Bronchial epithelial cell (primary cell): ENCODE data around the gene KCNAB3. TPM values are rescaled to one million over a fixed set of nuclear protein-coding genes. Genes with fewer than 3 reads are reported as not detected.

Experiments used
- DNase-seq: peaks from one replicate; pipeline ENCODE4 v3.0.0-alpha.2; 2010; ENCODE audit warnings: low read depth
- FAIRE-seq: peaks from 2 replicates; lab custom pipeline; 2011; peaks lifted over from hg19 to GRCh38; lab: Jason Lieb, UNC
- H3K27me3 ChIP-seq: 2 replicates; pipeline ENCODE4 v1.5.1; 2011; ENCODE audit warnings: low read length; ENCODE audit not compliant: control insufficient read depth, insufficient read depth
- H3K36me3 ChIP-seq: 2 replicates; pipeline ENCODE4 v1.5.1; 2011; ENCODE audit warnings: low read length; ENCODE audit not compliant: control insufficient read depth, insufficient read depth
- H3K4me3 ChIP-seq: 2 replicates; pipeline ENCODE4 v1.5.1; 2011; ENCODE audit warnings: mild to moderate bottlenecking, low read depth, low read length, control low read depth
- total RNA-seq: library from RNA; depleted of rRNA; stranded (reverse); fragments of >200 nt; gene quantifications from 2 replicates; pipeline ENCODE4 v1.2.1, GENCODE V29; 2014
- TF ChIP-seq, protein P1 (sequence below): IDR thresholded peaks from 2 replicates; pipeline ENCODE4 v1.5.1; 2011; ENCODE audit warnings: mild to moderate bottlenecking, moderate library complexity, low read length, control low read depth, inconsistent platforms; ENCODE audit not compliant: insufficient read depth, severe bottlenecking

The KCNAB3 gene
- total RNA-seq, 1 donor from 2014 or later = 0.79 TPM

- TF ChIP-seq, protein P1, sequence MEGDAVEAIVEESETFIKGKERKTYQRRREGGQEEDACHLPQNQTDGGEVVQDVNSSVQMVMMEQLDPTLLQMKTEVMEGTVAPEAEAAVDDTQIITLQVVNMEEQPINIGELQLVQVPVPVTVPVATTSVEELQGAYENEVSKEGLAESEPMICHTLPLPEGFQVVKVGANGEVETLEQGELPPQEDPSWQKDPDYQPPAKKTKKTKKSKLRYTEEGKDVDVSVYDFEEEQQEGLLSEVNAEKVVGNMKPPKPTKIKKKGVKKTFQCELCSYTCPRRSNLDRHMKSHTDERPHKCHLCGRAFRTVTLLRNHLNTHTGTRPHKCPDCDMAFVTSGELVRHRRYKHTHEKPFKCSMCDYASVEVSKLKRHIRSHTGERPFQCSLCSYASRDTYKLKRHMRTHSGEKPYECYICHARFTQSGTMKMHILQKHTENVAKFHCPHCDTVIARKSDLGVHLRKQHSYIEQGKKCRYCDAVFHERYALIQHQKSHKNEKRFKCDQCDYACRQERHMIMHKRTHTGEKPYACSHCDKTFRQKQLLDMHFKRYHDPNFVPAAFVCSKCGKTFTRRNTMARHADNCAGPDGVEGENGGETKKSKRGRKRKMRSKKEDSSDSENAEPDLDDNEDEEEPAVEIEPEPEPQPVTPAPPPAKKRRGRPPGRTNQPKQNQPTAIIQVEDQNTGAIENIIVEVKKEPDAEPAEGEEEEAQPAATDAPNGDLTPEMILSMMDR = no peak
- H3K27me3 ChIP-seq = no peaks in the 10 kb centered on the region
- DNase-seq (no peak), FAIRE-seq (no peak)
- peak overlapping the region; percentile 57 for H3K4me3 ChIP-seq
- H3K36me3 ChIP-seq = no peaks in the 10 kb centered on the region
These were observed 13.3 kb downstream of the KCNAB3 start for GRCh38 chr17:7916385-7916682.

DNA sequence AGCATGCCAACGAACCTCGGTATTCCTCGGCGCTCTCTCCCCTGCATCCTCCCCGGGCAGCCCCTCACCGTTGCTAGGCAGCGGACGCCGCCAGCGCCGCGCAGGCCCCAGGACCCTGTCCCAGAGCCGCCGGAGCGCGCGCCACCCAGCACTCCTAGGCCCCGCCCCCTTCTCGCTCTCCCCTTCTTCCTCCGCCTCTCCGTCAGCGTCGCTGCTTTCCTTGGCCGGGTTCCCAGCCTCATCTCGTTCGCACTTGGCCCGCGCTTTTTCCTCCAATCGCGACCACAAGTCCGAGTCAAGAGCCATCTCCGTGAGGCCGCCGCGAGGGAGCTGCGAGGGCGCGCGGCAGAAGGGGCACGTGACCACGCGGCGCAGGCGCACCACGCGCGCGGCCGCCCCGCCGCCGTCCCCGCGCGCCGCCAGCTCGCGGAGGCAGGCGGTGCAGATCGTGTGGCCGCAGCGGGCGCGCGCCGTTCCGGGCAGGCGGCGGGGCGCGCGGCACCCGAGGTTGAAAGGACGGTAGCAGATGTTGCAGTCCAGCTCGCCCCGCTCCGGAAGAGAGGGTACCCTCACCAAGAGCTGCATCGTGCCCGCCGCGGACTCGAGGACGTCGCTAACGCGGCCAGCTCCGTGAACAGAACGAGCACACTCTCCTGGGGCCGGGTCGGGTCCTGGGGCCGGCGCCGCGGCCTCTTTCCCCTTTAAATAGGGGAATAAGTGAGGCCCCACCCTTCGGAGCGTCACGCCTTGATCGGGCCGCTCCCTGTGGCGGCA is 13.9 kb downstream of the KCNAB3 start, which contains the start of gene RNF227:
RNF227 (minus strand) TSS at position 679 of the 774 bp plus-strand sequence; CDS start at position 585, 94 bp downstream.
- Histone ChIP-seq H3K27me3 (no peaks in the 10 kb centered on the region), H3K4me3 (peak within 1 kb of the TSS; percentile 57), H3K36me3 (peaks cover 2% of the 10 kb centered on the region)
- TF ChIP-seq, protein P1 = no peak
- peak; percentile 82 for DNase-seq
- no peak for FAIRE-seq

GRCh38 chr17:7915179-7915610 is 14.5 kb downstream of the KCNAB3 start:
- peak overlapping the region; percentile 57 for H3K4me3 ChIP-seq
- TF ChIP-seq, protein P1 = no peak
- no peak for FAIRE-seq
- DNase-seq = no peak
- no peaks in the 10 kb centered on the region for H3K27me3 ChIP-seq
- peaks cover 7% of the 10 kb centered on the region for H3K36me3 ChIP-seq

DNA sequence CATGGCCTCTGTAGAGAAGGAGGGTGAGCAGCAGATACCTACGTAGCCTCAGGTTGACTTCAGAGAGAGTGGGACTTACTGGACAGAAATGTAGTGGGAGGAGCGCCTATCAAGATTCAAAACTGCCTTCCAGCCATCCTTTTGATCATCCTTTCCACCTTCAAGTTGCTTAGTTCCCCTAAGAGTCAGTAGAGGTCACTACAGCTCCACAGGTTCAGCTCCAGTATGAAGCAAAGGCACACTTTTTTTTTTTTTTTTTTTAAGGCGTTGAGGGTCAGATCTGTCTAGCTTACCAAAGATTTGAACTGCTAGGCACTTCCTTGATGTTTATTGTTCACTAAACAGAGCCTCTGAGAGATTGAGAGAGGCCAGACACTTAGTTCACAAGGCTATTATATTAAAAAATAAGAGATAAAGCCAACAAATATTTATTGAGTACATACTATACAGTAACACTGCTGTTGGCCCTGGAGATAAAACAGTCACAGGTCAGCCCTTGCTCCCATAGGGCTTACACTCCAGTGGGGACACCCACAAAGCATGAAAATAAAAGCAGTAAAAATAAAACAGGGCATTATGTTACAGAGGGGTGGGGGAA is 16.6 kb downstream of the KCNAB3 start:
- H3K36me3 ChIP-seq = peaks cover 14% of the 10 kb centered on the region
- H3K27me3 ChIP-seq = no peaks in the 10 kb centered on the region
- TF ChIP-seq, protein P1 = peak; percentile 76
- FAIRE-seq (no peak), DNase-seq (peak; percentile 83)
- H3K4me3 ChIP-seq = no peak overlapping the region

DNA sequence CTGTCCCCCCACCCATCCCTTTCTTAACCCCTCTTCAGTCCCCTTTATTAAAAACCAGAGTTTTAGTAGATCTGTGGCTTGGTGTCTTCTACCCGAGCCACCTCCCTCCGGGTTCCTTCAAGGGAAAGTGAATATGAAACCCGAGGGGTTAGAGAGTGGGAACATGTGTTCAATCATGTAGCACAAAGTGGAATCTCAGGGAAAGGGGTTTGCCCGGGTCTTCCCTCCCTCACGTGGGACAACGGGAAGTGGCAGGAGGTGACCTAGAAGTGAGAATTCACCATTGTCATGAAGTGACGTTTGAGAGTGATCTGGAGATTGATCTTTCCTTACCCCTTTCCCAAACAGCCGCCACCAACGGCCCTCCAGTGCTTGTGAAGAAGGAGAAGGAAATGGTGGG is 18.5 kb downstream of the KCNAB3 start:
- TF ChIP-seq, protein P1 = no peak
- Histone ChIP-seq H3K36me3 (peaks cover 27% of the 10 kb centered on the region), H3K4me3 (no peak overlapping the region), H3K27me3 (no peaks in the 10 kb centered on the region)
- DNase-seq (no peak), FAIRE-seq (no peak)

GRCh38 chr17:7910711-7911110 is 18.9 kb downstream of the KCNAB3 start:
- DNase-seq (no peak), FAIRE-seq (no peak)
- Histone ChIP-seq H3K4me3 (no peak overlapping the region), H3K36me3 (peaks cover 29% of the 10 kb centered on the region), H3K27me3 (no peaks in the 10 kb centered on the region)
- TF ChIP-seq, protein P1 = no peak
